GM18511 (cell line): Measurements from ENCODE around the gene S1PR5.

ENCODE experiments used
- ATAC-seq: cut with Tn5 transposase; IDR thresholded peaks from one replicate; pipeline ENCODE4 v1.9.1; 2021; ENCODE audit warnings: mild to moderate bottlenecking, moderate library complexity; ENCODE audit not compliant: unreplicated experiment

The S1PR5 gene

DNA sequence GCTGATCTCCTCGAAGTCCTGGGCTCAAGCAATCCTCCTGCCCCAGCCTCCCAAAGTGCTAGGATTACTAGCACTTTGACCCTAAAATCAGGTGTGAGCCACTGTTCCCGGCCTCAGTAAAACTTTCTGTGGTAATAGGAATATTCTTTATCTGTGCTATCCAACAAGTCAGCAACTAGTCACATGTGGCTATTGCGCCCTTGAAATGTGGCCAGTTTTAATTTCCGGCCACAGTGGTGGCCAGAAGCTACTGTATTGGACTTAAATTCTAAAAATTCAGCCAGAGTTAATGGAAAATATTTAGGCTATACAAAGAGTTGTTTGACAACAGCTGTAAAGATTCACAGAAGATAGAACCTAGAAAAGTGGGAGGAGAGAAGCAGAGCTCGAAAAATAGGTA is 44.1 kb downstream of the S1PR5 start:
- ATAC-seq = no peak

DNA sequence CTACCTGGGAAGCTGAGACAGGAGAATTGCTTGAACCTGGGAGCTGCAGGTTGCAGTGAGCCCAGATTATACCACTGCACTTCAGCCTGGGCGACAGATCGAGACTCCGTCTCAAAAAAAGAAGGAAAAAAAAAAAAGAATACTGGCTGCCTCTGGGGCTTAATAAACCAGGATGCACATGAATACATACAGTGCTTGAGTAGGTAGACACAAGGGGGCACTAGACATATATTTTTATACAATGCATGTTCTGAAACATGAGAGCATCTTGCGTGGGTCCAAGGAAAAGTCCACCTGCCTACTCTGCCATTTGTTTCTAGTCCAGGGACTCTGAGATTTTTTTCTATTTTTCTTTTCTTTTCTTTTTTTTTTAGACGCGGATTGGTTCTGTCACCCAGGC is 45.3 kb downstream of the S1PR5 start:
- ATAC-seq = no peak

DNA sequence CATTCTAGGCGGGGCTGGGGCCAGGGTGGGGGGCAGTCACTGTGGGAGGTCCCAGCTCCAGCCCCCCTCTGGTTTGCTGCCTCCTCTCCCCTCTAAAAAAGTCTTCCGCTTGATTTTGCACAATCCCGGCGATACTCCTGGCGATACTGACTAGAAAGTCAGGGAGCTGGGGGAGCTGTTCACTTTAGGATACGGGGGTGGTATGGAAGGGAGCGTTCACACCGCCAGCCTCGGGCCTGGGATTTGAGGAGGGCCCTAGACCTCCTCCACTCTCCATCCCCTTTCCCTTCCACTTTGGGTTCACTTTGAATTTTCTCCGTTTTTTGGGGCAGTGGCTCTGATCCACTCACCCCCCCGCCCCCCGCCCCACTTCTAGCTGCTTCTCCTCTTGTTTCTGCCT is 49.1 kb downstream of the S1PR5 start:
- ATAC-seq = no peak

DNA sequence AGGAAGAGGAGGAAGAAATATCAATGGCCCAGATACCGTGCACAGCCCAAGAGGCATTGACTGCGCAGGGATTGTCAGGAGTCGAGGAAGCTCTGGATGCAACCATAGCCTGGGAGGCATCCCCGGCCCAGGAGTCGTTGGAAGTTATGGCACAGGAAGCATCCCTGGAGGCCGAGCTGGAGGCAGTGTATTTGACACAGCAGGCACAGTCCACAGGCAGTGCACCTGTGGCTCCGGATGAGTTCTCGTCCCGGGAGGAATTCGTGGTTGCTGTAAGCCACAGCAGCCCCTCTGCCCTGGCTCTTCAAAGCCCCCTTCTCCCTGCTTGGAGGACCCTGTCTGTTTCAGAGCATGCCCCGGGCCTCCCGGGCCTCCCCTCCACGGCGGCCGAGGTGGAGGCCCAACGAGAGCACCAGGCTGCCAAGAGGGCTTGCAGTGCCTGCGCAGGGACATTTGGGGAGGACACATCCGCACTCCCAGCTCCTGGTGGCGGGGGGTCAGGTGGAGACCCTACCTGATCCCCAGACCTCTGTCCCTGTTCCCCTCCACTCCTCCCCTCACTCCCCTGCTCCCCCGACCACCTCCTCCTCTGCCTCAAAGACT is 50.0 kb downstream of the S1PR5 start:
- no peak for ATAC-seq

DNA sequence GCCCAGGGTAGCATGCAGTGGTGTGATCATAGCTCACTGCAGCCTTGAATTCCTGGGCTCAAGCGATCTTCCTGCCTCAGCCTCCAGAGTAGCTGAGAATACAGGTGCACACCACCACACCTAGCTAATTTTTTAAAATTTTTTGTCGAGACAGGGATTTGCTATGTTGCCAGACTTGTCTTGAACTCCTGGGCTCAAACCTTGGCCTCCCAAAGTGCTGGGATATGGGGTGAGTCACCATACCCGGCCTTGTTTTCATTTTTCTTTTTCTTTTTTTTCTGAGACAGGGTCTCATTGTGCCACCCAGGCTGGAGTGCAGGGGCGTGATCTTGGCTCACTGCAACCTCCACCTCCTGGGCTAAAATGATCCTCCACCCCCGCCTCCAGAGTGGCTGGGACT is 52.8 kb downstream of the S1PR5 start:
- no peak for ATAC-seq
